HPDE6-E6E7 (cell line): Measurements from ENCODE around the gene SLC27A4.

ENCODE experiments used
- DNase-seq: peaks from one replicate; pipeline ENCODE4 v3.0.0; 2011; ENCODE audit warnings: missing footprints; ENCODE audit errors: extremely low spot score

SLC27A4 gene

GRCh38 chr9:128391956-128392301 lies 51.6 kb downstream of the SLC27A4 start:
- DNase-seq = no peak

GRCh38 chr9:128392302-128393144 lies 52.2 kb downstream of the SLC27A4 start:
- no peak for DNase-seq

DNA sequence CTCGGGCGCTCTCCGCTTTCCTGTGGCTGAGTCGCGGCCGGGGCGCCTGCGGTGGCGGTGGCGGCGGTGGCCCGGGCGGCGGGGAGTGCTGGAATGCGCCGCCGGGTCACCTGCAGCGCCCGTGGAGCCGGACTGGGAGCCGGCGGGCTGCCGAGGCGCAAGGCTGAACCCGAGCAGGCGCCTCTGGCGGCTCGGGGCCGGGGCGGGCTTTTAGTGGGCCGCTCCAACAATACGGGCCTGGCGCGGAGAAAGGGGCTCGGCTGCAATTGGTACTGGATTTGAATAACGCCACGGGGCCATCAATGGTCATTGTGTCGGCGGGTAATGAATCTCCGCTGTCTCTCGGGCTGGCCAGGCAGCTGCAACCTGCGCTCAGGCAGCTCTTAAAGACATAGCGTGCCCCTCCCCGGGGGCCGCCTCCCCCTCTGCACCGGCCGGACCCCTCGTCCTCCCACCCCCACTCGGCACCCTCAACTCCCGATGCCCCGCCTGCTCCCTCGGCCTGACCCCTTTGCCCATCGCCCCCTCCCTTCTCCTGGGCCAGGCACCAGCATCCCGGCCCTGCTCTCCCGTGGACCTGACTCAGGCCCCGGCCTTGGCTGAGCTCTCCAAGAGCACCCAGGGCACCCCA lies 52.9 kb downstream of the SLC27A4 start:
- DNase-seq = no peak

GRCh38 chr9:128393970-128394369 lies 53.6 kb downstream of the SLC27A4 start:
- no peak for DNase-seq

DNA sequence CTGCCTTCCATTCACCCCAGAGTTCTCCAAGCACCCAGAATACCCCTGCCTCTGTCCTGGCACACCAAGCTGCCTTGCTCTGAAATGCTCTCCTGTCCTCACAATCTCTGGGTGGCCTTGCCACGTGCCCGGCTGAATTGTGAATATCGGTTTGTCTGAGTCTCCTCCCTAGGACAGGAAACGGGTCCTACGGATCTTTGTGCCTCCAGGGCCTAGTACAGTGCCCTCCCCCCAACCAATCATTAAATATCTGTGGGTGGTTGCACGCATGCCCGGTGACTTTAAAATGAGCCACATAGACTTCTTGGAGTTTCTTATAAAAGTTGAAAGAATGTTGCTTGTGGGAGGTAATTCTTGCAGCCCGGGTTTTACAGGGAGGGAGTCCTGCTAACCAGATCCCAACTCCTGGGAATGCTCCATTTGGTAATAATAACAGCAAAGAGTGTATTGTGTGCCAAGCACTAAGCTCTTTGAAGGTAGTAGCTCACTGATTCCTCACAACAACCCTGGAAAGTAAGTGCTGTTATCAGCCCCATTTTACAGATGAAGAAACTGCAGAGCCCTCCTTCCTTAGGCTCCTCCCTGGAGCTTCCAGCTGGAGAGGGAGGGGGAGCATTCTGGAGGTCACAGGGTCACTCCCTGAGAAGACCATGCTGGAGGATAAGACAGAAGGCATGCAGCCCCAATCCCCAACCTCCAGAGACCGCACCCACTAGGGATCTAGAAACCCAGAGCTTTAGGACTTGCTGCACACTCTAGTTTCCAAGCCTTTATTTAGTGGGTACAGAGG lies 54.2 kb downstream of the SLC27A4 start:
- DNase-seq = no peak

DNA sequence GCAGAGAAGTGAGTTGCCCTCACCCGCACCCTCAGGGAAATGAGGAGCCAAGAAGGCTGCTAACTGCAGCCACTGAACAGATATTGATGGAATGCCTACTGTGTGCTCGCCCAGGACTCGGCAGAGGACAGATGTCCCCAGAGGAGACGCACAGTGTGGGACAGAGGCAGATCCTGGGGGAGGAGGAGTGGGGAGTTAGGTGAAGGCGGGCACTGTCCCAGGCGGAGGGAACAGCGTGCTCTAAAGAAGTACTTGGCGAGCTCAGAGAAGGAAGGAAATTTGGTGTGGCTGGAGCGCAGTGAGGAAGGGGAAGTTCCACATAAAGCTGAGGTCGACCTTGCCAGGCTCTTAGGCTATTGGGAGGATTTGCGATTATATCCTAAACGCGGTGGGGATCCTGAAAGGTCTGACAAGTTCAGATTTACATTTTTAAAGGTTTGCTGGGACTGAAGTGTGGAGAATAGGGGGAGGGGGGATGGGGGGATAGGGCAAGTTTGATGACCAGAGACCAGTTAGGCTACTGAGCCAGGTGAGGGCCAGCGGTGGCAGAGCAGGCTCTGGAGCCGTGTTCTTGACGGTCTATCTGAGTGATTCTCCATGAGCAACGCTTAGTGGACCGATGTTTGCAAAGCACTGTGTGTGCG lies 56.8 kb downstream of the SLC27A4 start:
- DNase-seq = no peak

DNA sequence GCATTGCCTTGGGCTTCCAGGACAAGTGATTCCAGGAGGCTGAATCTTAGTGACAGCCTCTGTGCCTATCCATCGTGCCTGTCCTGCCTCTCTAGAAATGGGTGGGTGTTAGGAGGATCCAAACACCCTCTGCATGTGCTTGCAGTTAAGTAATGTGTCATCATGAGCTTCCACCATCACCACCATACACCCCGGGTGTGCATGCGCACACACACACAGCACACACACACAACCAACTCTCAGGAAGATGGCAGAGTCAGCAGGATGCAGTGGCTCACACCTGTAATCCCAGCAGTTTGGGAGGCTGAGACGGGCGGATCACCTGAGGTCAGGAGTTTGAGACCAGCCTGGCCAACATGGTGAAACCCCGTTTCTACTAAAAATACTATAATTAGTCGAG lies 57.5 kb downstream of the SLC27A4 start:
- DNase-seq = no peak

DNA sequence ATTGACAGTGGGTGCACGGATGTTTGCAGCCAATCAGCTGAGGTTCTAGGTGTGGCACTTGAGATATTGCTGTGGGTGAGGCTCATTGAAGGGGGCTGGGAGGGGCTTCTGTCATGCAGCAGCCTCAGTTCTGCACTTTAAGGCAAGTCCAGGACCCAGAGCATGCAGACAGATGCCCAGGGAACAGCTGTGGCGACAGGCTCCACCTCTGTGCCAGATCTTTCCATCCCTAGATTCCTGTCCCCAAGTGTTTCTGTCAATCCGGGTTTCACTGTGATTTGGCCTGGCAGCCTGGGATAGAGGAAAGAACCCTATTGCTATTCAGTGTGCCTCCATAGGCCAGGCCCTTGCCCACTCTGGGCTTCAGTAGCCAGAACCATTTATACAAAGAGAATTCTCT lies 59.5 kb downstream of the SLC27A4 start:
- no peak for DNase-seq

DNA sequence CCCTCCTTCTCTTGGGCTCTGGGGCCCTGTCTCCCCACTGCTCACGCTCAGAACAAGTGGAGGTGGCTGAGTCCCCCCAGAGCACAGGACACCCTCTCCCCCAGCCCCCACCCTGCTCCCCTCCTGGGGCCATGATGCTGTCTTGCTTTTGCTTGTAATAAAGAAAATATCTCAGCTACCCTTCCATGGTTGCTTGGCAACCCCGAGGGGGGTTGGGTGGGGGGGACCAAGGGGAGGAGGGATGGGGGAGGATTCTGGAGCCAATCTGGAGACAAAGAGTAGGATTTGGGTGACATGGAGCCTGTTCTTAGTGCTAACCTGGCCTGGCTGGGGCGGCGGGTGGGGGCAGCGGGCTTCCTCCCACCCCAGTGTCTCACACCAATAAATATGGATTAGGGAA lies 64.2 kb downstream of the SLC27A4 start:
- DNase-seq = no peak

- no peak for DNase-seq
Observed at GRCh38 chr9:128405077-128405779, 64.9 kb downstream of the SLC27A4 start.

DNA sequence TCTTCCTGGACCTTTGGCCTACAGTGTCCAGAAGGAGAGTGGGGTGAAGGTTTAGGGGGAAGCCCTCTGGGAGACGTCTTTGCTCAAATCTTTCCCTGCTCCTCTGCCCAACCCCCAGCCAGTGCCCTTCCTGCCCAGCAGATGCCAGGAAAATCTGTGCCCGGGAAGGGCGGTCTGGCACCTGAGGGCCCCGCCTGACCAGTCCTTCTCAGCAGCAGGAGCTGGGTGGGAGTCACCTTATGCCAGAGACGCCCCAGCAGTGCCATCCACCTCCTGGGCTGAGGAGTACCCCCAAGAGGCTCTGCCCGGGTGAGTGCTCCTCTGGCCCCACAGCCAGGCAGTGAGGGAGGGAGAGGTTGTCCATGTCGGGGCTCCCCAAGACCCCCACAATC lies 65.4 kb downstream of the SLC27A4 start:
- DNase-seq = no peak

DNA sequence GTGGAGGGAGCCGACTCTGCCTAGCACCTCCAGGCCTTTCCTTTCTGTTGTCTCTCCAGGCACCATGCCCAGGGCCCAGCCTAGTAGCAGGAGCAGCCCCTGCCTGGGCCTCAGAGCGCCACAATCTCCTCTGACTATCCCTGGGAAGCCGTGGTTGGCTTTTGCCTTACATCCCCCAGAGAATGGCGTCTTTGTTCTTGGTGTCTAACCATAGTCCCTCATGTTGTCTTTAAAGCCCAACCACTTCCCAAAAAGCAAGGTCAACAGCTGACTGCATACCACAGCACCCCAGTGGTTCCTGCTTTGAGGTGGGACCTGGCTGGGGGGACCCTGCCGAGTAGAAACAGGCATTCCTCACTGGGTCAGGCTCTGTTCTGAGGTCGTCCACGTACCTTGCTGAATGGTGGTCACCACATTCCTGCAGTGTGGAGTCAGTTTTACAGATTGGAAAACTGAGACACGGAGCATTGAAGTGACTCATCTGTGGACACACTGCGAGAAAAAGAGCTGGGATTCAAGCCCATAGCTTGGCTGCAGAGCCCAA lies 66.6 kb downstream of the SLC27A4 start:
- DNase-seq = no peak

GRCh38 chr9:128408963-128409431 lies 68.7 kb downstream of the SLC27A4 start:
- no peak for DNase-seq

DNA sequence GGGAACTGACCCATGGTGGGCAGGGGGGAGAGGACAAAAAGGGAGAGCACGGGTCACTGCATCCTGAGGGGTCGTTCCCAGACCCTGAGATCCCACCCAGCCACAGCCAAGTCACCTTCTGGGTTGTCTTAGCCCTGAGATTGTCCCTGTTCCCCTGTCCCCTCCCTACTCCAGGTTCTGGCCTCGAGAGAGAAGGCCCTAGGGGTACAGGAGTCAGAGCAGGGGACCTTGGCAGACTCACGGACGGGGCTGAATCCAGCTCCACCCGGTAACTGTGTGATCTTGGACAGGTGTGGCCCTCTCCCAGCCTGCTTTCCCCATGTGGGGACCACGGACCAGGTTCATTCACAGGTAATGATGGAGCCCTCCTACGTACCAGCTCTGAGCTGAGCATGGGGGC lies 69.1 kb downstream of the SLC27A4 start:
- DNase-seq = no peak

- DNase-seq = no peak
Observed at GRCh38 chr9:128409978-128410377, 69.7 kb downstream of the SLC27A4 start.
